Transverse colon (tissue), 4 donors: ENCODE data around the gene TMEM132C. TPM values are rescaled to one million over a fixed set of nuclear protein-coding genes. Genes with fewer than 3 reads are reported as not detected.
A peak's percentile ranks its signal among the peaks of the same experiment; 100 is the strongest.

Experiments
- DNase-seq: peaks from one replicate; pipeline ENCODE4 v3.0.0-alpha.2; 2019
- H3K27ac ChIP-seq, 4 donors: fragments of 200-600 bp; sonication (generic); 2 replicates each; pipeline ENCODE4 v1.5.1; 2016 to 2018; ENCODE audit warnings: inconsistent platforms in 4 of 4
- H3K27me3 ChIP-seq: fragments of 200-600 bp; sonication (generic); 2 replicates; pipeline ENCODE4 v1.5.1; 2017; ENCODE audit warnings: inconsistent platforms
- H3K36me3 ChIP-seq, 4 donors: fragments of 200-600 bp; sonication (generic); 2 replicates each; pipeline ENCODE4 v1.5.1; 2017 to 2019; ENCODE audit warnings: inconsistent platforms in 4 of 4
- H3K4me1 ChIP-seq, 4 donors: fragments of 200-600 bp; sonication (generic); 2 replicates each; pipeline ENCODE4 v1.5.1; 2017 to 2020; ENCODE audit warnings: inconsistent platforms in 4 of 4
- H3K4me3 ChIP-seq, 4 donors: fragments of 200-600 bp; sonication (generic); 1 replicate in 1 of 4; 2 replicates in 3 of 4; pipeline versions ENCODE4 v1.5.1 to v1.6.1; 2017 to 2019; ENCODE audit warnings: inconsistent platforms in 4 of 4
- H3K9me3 ChIP-seq, 2 donors: fragments of 200-600 bp; sonication (generic); 2 replicates each; pipeline ENCODE4 v1.5.1; 2017 to 2019; ENCODE audit warnings: inconsistent platforms in 2 of 2
- CTCF ChIP-seq, 5 experiments: fragments of 200-600 bp in 3 of 5; fragments of 450-650 bp in 2 of 5; sonication (generic) in 3 of 5; IDR thresholded peaks; 1 replicate in 2 of 5; 2 replicates in 3 of 5; pipeline ENCODE4 v1.5.1; 2016 to 2017; ENCODE audit warnings: antibody characterized with exemption in 5 of 5, inconsistent platforms in 3 of 5, mild to moderate bottlenecking in 2 of 5, moderate library complexity in 1 of 5
- EP300 ChIP-seq: sonication (generic); formaldehyde crosslinking; IDR thresholded peaks from one replicate; pipeline ENCODE4 v1.6.1; 2017; ENCODE audit warnings: antibody characterized with exemption, low read depth
- POLR2A ChIP-seq: fragments of 450-650 bp; IDR thresholded peaks from one replicate; pipeline ENCODE4 v1.6.1; 2016; ENCODE audit warnings: antibody characterized with exemption, mild to moderate bottlenecking, moderate library complexity
- POLR2AphosphoS5 ChIP-seq, 3 donors: sonication (generic); formaldehyde crosslinking; IDR thresholded peaks; one replicate each; pipeline ENCODE4 v1.6.1; 2016; ENCODE audit warnings: antibody characterized with exemption in 3 of 3
- WGBS, 2 donors: methylation state at CpG; one replicate each; pipeline ENCODE4 v1.1.5; 2018; ENCODE audit warnings: low coverage in 1 of 2; 5-methylcytosine and 5-hydroxymethylcytosine counted together
- in situ Hi-C, 4 donors: fragments of 200-750 bp; cut with MboI; loops; one replicate each; pipeline versions ENCODE4 v1.15.0 to v1.15.1; 2017; ENCODE audit warnings: low sequenced_read_pairs in 3 of 4, low pct_ligation_motif_present in 1 of 4, low pct_unique_long_range_greater_than_20kb in 1 of 4
- intact Hi-C: fragments of 100-400 bp; cut with DNase I; formaldehyde crosslinking; loops from one replicate; pipeline ENCODE4 v1.15.1; 2023; ENCODE audit warnings: low total_unique reads
- total RNA-seq, 4 donors: library from RNA; depleted of rRNA; stranded (reverse); fragments of >200 nt; gene quantifications; one replicate each; pipeline ENCODE4 v1.1.0, GENCODE V29; 2016

The TMEM132C gene
- total RNA-seq, 4 donors from 2014 or later = 0.20 to 1.6 (median 0.58) TPM

GRCh38 chr12:128361400-128361995, 94.5 kb downstream of the TMEM132C start:
- Histone ChIP-seq H3K36me3 (no peaks in the 10 kb centered on the region), H3K4me1 (no peaks in the 10 kb centered on the region), H3K27me3 (peaks cover 17% of the 10 kb centered on the region), H3K27ac (no peak overlapping the region), H3K4me3 (no peak overlapping the region), H3K9me3 (no peaks in the 10 kb centered on the region)
- TF ChIP-seq POLR2AphosphoS5 (IDR thresholded peaks at IDR 0.05) (no peak), POLR2A (no peak), CTCF (IDR thresholded peaks at IDR 0.05) (no peak)
- DNase-seq = no peak
- WGBS, 2 donors = 42 to 51% methylated on average over 2 to 7 of the region's 7 CpGs
- in situ Hi-C loops = no loop called here
- intact Hi-C loops = no loop called here

- H3K27me3 ChIP-seq = peaks cover 17% of the 10 kb centered on the region
- H3K4me1 ChIP-seq = no peaks in the 10 kb centered on the region
- no peak for DNase-seq
- H3K36me3 ChIP-seq = no peaks in the 10 kb centered on the region
- no peak overlapping the region for H3K27ac ChIP-seq
- H3K9me3 ChIP-seq = no peaks in the 10 kb centered on the region
- TF ChIP-seq EP300 = no peak
- TF ChIP-seq POLR2AphosphoS5 (IDR thresholded peaks at IDR 0.05) = no peak
- TF ChIP-seq POLR2A = no peak
- TF ChIP-seq CTCF (IDR thresholded peaks at IDR 0.05) = no peak
- in situ Hi-C loops = no loop called here
- 14 to 38% methylated on average over 2 to 6 of the region's 6 CpGs for WGBS, 2 donors
- H3K4me3 ChIP-seq = no peak overlapping the region
- intact Hi-C loops = no loop called here
Measured at GRCh38 chr12:128365032-128365431, 98.1 kb downstream of the TMEM132C start.

GRCh38 chr12:128365651-128366231, 98.8 kb downstream of the TMEM132C start:
- Histone ChIP-seq H3K27ac (no peak overlapping the region), H3K9me3 (no peaks in the 10 kb centered on the region), H3K36me3 (no peaks in the 10 kb centered on the region), H3K4me3 (peak overlapping the region in 1 of 4 donors; percentile 32), H3K27me3 (peaks cover 17% of the 10 kb centered on the region), H3K4me1 (no peaks in the 10 kb centered on the region)
- DNase-seq = no peak
- 6 to 12% methylated on average over 3 to 26 of the region's 26 CpGs for WGBS, 2 donors
- intact Hi-C loops = no loop called here
- in situ Hi-C loops = no loop called here
- TF ChIP-seq EP300 (no peak), CTCF (IDR thresholded peaks at IDR 0.05) (no peak), POLR2A (no peak), POLR2AphosphoS5 (IDR thresholded peaks at IDR 0.05) (no peak)

GRCh38 chr12:128367961-128368360, 101.0 kb downstream of the TMEM132C start:
- 83 to 90% methylated on average over 4 to 7 of the region's 7 CpGs for WGBS, 2 donors
- in situ Hi-C loops = no loop called here
- TF ChIP-seq CTCF (IDR thresholded peaks at IDR 0.05) (no peak), EP300 (no peak), POLR2A (no peak), POLR2AphosphoS5 (IDR thresholded peaks at IDR 0.05) (no peak)
- Histone ChIP-seq H3K4me3 (no peak overlapping the region), H3K4me1 (no peaks in the 10 kb centered on the region), H3K9me3 (no peaks in the 10 kb centered on the region), H3K27me3 (peaks cover 17% of the 10 kb centered on the region), H3K27ac (no peak overlapping the region), H3K36me3 (no peaks in the 10 kb centered on the region)
- no peak for DNase-seq
- intact Hi-C loops = no loop called here
